Left lung (tissue), 10 donors: ENCODE data around the gene DDX51. TPM values are rescaled to one million over a fixed set of nuclear protein-coding genes. Genes with fewer than 3 reads are reported as not detected.
"Not testable (repeated sequence)": the region's sequence is repeated elsewhere in the genome, so short reads cannot be mapped to it uniquely, and the experiment has no call there.

ENCODE experiments used
- ATAC-seq: fragments of 200-7000 bp; cut with Tn5 transposase; one replicate; pipeline ENCODE4 v1.9.1; 2020; ENCODE audit warnings: moderate library complexity
- DNase-seq, 4 donors: peaks; one replicate each; pipeline ENCODE4 v3.0.0-alpha.2; 2013 to 2020
- H3K27ac ChIP-seq, 2 donors: fragments of 200-600 bp; sonication (generic) in 1 of 2; one replicate each; pipeline versions ENCODE4 v1.5.0 to v1.8.0; 2020 to 2021
- H3K27me3 ChIP-seq, 2 donors: fragments of 200-600 bp; sonication (generic) in 1 of 2; one replicate each; pipeline versions ENCODE4 v1.5.0 to v1.8.0; 2020 to 2021
- H3K36me3 ChIP-seq, 2 donors: fragments of 200-600 bp; sonication (generic) in 1 of 2; one replicate each; pipeline versions ENCODE4 v1.5.0 to v1.8.0; 2020 to 2021
- H3K4me1 ChIP-seq, 2 donors: fragments of 200-600 bp; one replicate each; pipeline ENCODE4 v1.8.0; 2021
- H3K4me3 ChIP-seq, 2 donors: fragments of 200-600 bp; sonication (generic) in 1 of 2; one replicate each; pipeline versions ENCODE4 v1.5.0 to v1.8.0; 2020 to 2021; ENCODE audit warnings: mild to moderate bottlenecking in 1 of 2
- H3K9me3 ChIP-seq, 2 donors: fragments of 200-600 bp; sonication (generic) in 1 of 2; one replicate each; pipeline versions ENCODE4 v1.5.0 to v1.8.0; 2020 to 2021
- intact Hi-C, 2 donors: fragments of 100-400 bp; cut with DNase I; formaldehyde crosslinking; loops; one replicate each; pipeline versions ENCODE4 v1.11.2 to v1.14.2; 2022
- polyA plus RNA-seq, 6 donors: library from polyadenylated mRNA; unstranded; fragments of 120-200 nt; gene quantifications; one replicate each; pipeline ENCODE4 v1.2.1, GENCODE V29; 2013; ENCODE audit not compliant: insufficient read length in 6 of 6
- total RNA-seq, 2 donors: library from RNA; stranded (reverse); fragmentation: NEBNext Ultra II Directional; extraction: Animal tissue kit (Norgen Biotek cat#: 25700); gene quantifications; one replicate each; pipeline ENCODE4 v1.2.1, GENCODE V29; 2021
- TF ChIP-seq, protein P1 (sequence below), 2 donors: fragments of 200-600 bp; sonication (generic) in 1 of 2; IDR thresholded peaks; one replicate each; pipeline versions ENCODE4 v1.5.0 to v1.8.0; 2021; ENCODE audit warnings: antibody characterized with exemption in 2 of 2
- donor health status: DM: no; HTN: yes; CAD: no.
- donor health status: DM: no; HTN: no; CAD: no.

Gene DDX51
- total and polyA plus RNA-seq, 8 donors, result 11.7 to 27.6 (median 18.6) TPM

DNA sequence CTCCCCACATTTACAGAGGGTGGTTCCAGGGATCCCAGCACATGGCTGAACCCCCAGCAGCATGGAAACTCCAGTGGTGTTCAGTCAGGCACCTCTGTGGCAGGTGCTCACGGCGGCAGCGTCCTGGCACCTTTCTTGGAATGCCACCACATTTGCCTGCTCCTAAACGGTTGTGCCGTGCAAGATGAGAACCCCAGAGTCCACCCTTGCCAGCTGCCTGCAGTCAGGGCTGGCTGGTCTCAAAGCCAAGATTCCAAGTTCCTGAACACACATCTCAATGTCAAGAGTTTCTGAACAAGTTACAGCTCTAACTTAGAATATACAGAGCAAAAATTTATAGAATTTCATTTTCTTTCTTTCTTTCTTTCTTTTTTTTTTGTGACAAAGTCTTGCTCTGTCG, 38.7 kb downstream of the DDX51 start:
- no peak for DNase-seq
- no peak overlapping the region for H3K4me3 ChIP-seq
- no peak overlapping the region for H3K27ac ChIP-seq
- no peaks in the 10 kb centered on the region for H3K9me3 ChIP-seq
- peaks cover 0 to 49% of the 10 kb centered on the region in 2 donors for H3K36me3 ChIP-seq
- ATAC-seq, result no peak
- TF ChIP-seq, protein P1, sequence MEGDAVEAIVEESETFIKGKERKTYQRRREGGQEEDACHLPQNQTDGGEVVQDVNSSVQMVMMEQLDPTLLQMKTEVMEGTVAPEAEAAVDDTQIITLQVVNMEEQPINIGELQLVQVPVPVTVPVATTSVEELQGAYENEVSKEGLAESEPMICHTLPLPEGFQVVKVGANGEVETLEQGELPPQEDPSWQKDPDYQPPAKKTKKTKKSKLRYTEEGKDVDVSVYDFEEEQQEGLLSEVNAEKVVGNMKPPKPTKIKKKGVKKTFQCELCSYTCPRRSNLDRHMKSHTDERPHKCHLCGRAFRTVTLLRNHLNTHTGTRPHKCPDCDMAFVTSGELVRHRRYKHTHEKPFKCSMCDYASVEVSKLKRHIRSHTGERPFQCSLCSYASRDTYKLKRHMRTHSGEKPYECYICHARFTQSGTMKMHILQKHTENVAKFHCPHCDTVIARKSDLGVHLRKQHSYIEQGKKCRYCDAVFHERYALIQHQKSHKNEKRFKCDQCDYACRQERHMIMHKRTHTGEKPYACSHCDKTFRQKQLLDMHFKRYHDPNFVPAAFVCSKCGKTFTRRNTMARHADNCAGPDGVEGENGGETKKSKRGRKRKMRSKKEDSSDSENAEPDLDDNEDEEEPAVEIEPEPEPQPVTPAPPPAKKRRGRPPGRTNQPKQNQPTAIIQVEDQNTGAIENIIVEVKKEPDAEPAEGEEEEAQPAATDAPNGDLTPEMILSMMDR (IDR thresholded peaks at IDR 0.05), result no peak
- no peaks in the 10 kb centered on the region for H3K27me3 ChIP-seq
- intact Hi-C loops, result no loop called here
- no peaks in the 10 kb centered on the region for H3K4me1 ChIP-seq

DNA sequence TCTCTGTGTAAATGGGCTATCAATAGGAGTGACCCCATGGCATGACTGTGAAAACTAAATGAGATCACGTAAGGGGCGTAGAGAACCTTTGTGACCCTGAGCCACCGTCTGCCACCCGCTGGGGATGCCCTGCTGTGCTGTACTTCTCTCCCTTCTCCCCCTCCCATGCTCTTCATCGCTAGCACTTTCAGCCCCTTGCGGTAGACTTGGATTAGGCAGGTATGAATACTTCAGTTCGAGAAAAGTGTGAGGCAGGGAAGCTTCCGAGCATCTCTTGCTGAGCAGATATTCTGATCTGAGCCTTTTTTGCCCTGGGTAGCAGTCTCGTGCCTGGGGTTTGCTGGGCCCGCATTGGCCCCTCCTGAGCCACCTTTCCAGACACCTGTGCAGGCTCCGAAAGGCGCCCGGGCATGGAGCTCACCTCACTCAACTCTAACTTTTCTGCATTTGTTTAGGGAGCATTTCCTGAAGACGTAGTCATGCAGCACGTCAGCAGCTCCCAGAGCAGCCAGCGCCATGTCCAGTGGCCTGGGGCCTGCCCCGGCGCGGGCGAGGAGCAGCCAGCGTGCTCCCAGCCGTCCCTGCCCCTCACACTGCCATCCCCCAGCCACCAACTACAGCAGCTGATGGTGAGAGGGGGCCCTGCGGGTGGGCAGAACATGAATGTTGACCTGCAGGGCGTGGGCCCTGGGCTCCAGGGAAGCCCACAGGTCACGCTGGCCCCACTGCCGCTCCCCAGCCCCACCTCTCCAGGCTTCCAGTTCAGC, 40.4 kb downstream of the DDX51 start:
- Histone ChIP-seq H3K4me1 (no peaks in the 10 kb centered on the region), H3K27ac (no peak overlapping the region), H3K4me3 (no peak overlapping the region), H3K36me3 (peaks cover 0 to 44% of the 10 kb centered on the region in 2 donors), H3K9me3 (no peaks in the 10 kb centered on the region), H3K27me3 (no peaks in the 10 kb centered on the region)
- TF ChIP-seq, protein P1 (IDR thresholded peaks at IDR 0.05), result no peak
- intact Hi-C loops, result no loop called here
- no peak for ATAC-seq
- no peak for DNase-seq

DNA sequence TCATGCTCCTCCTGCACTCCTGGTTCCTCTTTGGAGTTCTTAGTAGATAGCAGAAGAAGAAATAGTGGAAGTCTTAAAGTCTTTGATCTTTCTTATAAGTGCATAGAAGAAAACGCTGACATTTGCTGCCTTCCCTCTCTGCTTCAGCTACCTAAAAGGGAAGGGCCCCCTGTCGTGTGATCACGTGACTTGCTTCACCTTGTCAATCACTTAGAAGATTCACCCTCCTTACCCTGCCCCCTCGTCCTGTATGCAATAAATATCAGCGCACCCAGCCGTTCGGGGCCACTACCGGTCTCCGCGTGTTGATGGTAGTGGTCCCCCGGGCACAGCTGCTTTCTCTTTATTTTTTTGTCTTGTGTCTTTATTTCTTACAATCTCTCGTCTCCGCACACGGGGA, 41.0 kb downstream of the DDX51 start:
- H3K36me3 ChIP-seq, result peaks cover 0 to 37% of the 10 kb centered on the region in 2 donors
- intact Hi-C loops, H3K4me1 ChIP-seq, H3K9me3 ChIP-seq, H3K27me3 ChIP-seq, ATAC-seq, H3K4me3 ChIP-seq, DNase-seq, H3K27ac ChIP-seq: not testable (repeated sequence)

DNA sequence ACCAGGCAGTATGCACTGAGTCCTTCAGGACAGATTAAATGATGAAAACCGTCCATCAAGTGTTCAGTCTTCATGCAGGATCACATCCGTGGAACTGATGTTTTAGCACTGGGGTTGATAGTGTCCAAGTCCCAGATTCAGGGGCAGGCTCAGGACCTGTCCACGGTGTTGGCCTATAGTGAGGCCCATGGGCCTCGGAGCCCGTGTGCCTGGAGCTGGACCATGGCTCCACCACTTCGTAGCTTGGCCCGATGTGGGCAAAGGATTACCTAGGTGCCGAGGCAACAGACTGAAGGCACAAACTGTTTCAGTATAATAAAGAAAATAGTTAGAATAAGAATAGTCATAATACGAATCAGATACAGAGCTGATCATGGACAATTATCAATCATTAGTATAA, 41.8 kb downstream of the DDX51 start:
- H3K27ac ChIP-seq, result no peak overlapping the region
- ATAC-seq, result no peak
- H3K36me3 ChIP-seq, result peaks cover 0 to 37% of the 10 kb centered on the region in 2 donors
- intact Hi-C loops, result no loop called here
- TF ChIP-seq, protein P1 (IDR thresholded peaks at IDR 0.05), result no peak
- no peaks in the 10 kb centered on the region for H3K9me3 ChIP-seq
- H3K4me1 ChIP-seq, result no peaks in the 10 kb centered on the region
- DNase-seq, result no peak
- no peaks in the 10 kb centered on the region for H3K27me3 ChIP-seq
- no peak overlapping the region for H3K4me3 ChIP-seq

DNA sequence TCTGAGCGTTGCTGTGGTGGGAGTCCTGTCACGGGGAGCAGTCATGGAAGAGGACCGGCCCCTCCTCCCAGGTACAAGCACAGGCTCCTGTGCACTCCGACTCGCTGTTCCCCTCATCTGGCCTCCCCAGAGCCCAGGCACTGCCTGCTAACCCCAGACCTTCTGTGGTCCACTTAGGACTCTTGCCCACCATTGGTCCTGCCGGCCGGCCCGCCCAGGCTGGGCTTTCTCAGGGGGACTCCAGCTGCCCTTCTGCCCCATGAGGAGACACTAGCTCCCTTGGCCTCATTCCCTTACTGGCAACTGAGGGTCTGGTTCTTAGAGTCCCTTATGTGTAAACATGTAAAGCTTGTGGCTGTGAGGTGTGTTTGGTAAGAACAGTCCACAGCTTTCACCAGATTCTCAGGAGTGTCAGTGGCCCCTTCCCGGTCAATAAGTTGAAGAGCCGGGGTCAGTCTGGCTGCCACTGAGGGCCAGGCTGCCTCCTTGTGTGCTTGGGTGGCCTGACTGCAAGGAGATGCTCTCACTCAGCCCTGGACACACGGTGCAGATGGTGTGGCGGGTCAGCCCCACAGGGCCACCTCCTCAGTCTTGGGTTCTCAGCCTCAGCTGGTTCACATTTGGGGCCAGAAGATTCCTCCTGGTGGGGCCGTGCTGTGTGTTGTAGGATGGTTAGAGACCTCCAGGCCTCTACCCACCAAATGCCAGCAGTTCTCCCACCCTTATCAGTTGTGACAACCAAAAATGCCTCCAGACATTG, 43.6 kb downstream of the DDX51 start:
- TF ChIP-seq, protein P1 (IDR thresholded peaks at IDR 0.05), result no peak
- peaks cover 0 to 28% of the 10 kb centered on the region in 2 donors for H3K36me3 ChIP-seq
- no peak for DNase-seq
- H3K4me3 ChIP-seq, result no peak overlapping the region
- H3K27ac ChIP-seq, result no peak overlapping the region
- no peaks in the 10 kb centered on the region for H3K4me1 ChIP-seq
- ATAC-seq, result no peak
- intact Hi-C loops, result no loop called here
- no peaks in the 10 kb centered on the region for H3K9me3 ChIP-seq
- no peaks in the 10 kb centered on the region for H3K27me3 ChIP-seq
